HG02588 (cell line): Measurements from ENCODE around the gene SLC22A2.
"Not testable (repeated sequence)": the region's sequence is repeated elsewhere in the genome, so short reads cannot be mapped to it uniquely, and the experiment has no call there.

Experiments used
- ATAC-seq: cut with Tn5 transposase; IDR thresholded peaks from one replicate; pipeline ENCODE4 v1.9.1; 2021; ENCODE audit warnings: mild to moderate bottlenecking, moderate library complexity; ENCODE audit not compliant: unreplicated experiment

SLC22A2 gene

GRCh38 chr6:160252073-160252813 lies 6.4 kb downstream of the SLC22A2 start:
- no peak for ATAC-seq

DNA sequence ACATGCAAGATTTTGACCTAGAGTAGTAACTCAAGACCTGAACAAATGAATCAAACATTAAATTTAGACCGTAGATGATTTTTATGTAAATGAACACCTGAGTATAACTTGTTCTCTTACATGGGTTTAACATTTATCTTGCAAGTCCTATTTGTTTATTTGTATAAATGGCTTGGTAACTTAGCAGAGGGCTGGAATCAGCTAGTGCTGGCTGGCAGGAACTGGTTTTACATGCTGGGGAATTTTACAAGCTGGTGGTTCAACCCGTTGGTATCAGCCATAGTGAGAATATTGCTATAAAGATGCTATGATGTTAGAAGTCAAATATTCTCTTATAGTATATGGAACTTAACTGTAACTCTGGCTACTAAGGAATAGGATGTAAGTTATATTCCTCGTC lies 8.9 kb downstream of the SLC22A2 start:
- ATAC-seq = no peak

- no peak for ATAC-seq
These were observed 10.1 kb downstream of the SLC22A2 start for GRCh38 chr6:160248538-160248937.

DNA sequence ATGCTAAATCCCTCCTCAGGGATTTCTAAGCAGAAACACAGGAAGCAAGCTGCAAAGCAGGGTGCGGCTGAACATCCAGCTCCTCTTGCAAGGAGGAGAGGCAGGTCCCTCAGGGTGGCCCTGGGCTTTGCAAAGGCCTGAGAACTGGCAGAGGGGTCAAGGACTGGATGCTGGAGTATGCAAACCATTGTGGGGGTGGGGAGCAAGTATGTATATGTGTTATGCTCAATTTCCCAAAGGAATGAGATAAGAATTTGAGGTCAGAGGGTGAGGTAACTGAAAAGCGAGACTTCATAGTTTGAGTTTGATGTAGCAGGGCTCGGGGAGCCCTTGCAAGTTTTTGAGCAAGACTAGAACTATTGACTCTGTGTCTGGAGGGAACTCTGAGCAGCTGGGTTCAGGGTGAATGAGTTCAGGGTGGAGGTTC lies 11.2 kb downstream of the SLC22A2 start:
- no peak for ATAC-seq

DNA sequence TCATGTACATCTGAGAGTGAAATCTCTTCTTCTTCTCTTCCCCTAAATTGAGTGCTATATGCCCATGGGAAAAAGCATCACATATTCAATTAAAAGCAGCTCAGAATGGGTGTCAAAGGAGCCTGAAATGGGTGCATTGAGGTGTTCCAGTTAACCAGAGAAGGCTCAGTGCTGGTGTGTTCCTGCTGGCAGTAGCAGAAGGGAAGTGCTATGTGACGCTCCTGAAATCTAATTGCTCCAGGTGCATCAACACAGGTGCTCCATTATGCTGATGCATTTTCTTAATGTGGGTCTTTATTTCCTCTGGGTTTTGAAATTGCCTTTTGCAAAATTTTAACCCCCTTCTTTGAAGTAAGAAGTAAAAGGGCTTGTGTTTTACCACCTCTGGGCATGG lies 17.9 kb downstream of the SLC22A2 start:
- no peak for ATAC-seq

GRCh38 chr6:160239929-160240690 lies 18.5 kb downstream of the SLC22A2 start:
- ATAC-seq = no peak

DNA sequence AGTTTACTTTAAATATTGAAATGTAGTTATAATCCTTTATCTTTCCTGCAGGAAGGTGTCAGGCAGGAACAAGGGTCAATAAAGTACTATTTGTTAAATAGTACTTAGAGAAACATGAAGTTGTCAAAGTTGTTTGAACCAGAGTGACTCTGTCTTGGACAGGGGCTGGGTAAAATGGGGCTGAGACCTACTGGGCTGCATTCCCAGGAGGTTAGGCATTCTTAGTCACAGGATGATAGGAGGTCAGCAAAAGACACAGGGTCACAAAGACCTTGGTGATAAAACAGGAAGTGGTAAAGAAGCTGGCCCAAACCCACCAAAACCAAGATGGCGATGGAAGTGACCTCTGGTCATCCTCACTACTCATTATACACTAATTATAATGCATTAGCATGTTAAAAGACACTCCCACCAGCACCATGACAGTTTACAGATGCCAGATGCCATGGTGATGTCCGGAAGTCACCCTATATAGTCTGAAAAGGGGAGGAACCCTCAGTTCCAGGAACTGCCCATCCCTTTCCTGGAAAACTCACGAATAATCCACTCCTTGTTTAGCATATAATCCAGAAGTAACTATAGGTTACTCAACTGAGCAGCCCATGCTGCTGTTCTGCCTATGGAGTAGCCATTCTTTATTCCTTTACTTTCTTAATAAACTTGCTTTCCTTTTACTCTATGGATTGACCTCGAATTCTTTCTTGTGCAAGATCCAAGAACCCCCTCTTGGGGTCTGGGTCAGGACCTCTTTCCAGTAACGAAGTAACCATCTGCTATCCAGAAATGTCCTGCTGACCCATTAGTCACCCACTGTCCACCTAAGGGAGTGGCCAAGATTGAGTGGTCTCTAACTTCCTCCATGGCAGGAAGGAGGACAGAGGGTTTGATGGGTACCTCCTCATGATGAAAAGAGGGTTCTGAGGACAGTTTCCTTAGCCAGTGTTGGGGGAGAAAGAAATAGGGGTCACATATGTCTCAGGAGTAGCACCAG lies 19.6 kb downstream of the SLC22A2 start:
- no peak for ATAC-seq

DNA sequence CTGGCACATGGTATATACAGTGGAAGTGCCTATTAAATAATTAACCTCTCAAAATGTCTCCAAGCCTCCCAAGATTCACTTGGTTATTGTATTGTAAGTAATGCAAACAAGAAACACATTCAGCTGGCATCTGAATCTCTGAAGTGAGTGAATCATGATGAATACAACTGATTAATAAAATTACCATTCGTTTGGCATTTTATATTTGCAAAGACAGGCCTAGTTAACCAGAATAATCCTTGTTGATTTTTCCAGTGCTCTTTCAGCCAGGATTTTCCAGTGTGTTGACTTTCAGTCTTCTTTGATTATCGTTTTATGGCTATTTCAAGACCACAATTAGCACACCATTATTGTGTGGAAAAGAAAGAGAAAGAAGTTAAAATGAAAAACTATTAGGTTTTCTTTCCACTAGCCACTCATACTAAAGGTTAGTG lies 20.3 kb downstream of the SLC22A2 start:
- no peak for ATAC-seq

GRCh38 chr6:160237597-160238275 lies 20.9 kb downstream of the SLC22A2 start:
- ATAC-seq = not testable (repeated sequence)

- ATAC-seq = not testable (repeated sequence)
These were observed 22.3 kb downstream of the SLC22A2 start for GRCh38 chr6:160236235-160236872.

DNA sequence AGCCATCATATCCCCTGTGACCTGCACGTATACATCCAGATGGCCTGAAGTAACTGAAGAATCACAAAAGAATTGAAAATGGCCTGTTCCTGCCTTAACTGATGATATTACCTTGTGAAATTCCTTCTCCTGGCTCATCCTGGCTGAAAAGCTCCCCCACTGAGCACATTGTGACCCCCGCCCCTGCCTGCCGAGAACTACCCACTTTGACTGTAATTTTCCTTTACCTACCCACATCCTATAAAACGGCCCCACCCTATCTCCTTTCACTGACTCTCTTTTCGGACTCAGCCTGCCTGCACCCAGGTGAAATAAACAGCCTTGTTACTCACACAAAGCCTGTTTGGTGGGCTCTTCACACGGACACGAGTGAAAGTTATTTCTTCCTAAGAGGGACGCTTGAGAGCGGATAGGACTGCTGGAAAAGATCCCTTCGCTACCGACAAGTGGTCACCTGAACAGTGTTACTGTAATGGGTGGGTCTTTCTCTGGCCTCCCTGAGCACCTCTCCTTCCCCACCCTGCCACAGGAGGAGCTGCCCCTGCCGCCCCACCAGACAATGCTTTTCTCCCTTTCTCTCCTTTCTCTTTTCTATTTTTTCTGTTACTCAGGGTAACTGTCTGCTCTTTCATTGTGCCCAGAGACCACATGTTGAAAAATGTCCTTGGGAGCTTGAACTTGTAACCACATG lies 24.5 kb downstream of the SLC22A2 start:
- ATAC-seq = not testable (repeated sequence)

DNA sequence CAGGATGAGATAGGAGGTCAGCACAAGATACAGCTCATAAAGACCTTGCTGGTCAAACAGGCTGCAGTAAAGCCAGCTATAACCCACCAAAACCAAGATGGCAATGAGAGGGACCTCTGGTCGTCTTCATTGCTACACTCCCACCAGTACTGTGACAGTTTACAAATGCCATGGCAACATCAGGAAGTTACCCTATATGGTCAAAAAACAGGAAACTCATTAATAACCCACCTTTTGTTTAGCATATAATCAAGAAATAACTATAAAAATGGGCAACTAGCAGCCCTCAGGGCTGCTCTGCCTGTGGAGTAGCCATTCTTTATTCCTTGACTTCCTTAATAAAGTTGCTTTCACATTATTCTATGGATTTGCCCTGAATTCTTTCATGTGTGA lies 30.9 kb downstream of the SLC22A2 start:
- ATAC-seq = no peak

GRCh38 chr6:160227038-160227768 lies 31.4 kb downstream of the SLC22A2 start:
- ATAC-seq = no peak

- ATAC-seq = peak; percentile 59
These were observed 32.5 kb downstream of the SLC22A2 start for GRCh38 chr6:160226118-160226591.

DNA sequence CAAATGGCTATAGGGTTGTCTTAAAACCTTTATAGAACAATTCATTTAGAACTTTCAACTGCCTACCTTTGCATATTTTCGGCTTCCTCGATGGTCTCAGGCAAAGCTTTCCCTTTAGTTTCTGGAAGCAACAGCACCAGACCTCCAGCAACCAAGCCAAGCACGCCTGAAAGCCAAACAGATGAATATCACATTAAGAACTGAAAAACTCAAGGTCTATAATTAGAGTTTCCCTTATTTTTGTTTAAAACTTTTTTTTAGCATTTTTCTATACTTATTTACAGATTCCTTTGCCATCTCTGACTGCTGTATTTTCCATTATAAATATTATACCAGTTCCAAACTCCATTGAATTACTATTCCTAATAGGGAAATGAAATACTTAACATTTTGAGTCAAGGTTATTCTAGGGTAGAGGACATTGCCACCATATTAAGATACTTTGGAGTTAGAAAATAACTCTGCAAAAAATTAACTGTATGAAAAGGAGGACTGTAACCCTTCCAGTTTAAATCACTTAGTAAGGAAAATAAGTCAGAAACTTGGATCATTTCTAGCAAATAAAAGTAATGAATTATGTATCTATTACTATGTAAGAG lies 33.9 kb downstream of the SLC22A2 start:
- ATAC-seq = no peak

- no peak for ATAC-seq
These were observed 36.1 kb downstream of the SLC22A2 start for GRCh38 chr6:160222491-160222890.

GRCh38 chr6:160221918-160222317 lies 36.7 kb downstream of the SLC22A2 start:
- ATAC-seq = no peak

DNA sequence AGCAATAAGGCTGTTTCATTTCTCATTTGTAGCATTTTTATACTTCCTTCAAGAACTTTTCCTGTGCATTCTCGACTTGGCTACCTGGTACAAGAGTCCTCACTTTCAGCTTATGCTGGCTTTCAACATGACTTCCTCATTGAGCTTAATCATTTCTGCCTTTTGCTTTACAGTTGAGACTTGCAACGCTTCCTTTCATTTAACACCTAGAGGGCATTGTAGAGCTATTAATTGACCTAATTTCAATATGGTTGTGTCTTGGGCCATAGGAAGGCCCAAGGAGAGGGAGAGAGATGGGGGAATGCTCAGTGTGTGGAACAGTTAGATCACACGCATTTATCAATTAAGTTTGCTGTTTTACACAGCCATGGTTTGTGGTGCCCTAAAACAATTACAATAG lies 37.2 kb downstream of the SLC22A2 start:
- ATAC-seq = no peak
